HFF-Myc (cell line): ENCODE data around the gene PDE3B.

Experiments used
- DNase-seq: peaks from one replicate; pipeline ENCODE4 v3.0.0-alpha.2; 2011; ENCODE audit warnings: low read depth; ENCODE audit errors: extremely low read depth
- H3K4me3 ChIP-seq: replicated peaks from 2 replicates; pipeline ENCODE4 v1.5.1; 2011; ENCODE audit warnings: low read depth, mild to moderate bottlenecking, control low read depth, low read length
- CTCF ChIP-seq: IDR thresholded peaks from 2 replicates; pipeline ENCODE4 v1.5.1; 2012; ENCODE audit warnings: mild to moderate bottlenecking, low read depth, low read length, control low read depth; ENCODE audit errors: missing control alignments

PDE3B gene

GRCh38 chr11:14898355-14898754, 254.8 kb downstream of the PDE3B start:
- no peak overlapping the region for H3K4me3 ChIP-seq
- TF ChIP-seq CTCF = no peak
- no peak for DNase-seq

GRCh38 chr11:14898906-14899305, 255.3 kb downstream of the PDE3B start:
- TF ChIP-seq CTCF = no peak
- DNase-seq = no peak
- no peak overlapping the region for H3K4me3 ChIP-seq

GRCh38 chr11:14902650-14903350, 259.2 kb downstream of the PDE3B start:
- TF ChIP-seq CTCF = no peak
- DNase-seq = no peak
- no peak overlapping the region for H3K4me3 ChIP-seq

GRCh38 chr11:14904745-14905103, 261.1 kb downstream of the PDE3B start:
- peak; percentile 37 for DNase-seq
- peak overlapping the region; percentile 36 for H3K4me3 ChIP-seq
- TF ChIP-seq CTCF = peak; percentile 94

- H3K4me3 ChIP-seq = peak overlapping the region; percentile 36
- DNase-seq = no peak
- peak; percentile 18 for TF ChIP-seq CTCF
Measured at GRCh38 chr11:14905104-14906033, 261.8 kb downstream of the PDE3B start.

- TF ChIP-seq CTCF = no peak
- no peak overlapping the region for H3K4me3 ChIP-seq
- DNase-seq = no peak
Measured at GRCh38 chr11:14906578-14906977, 263.0 kb downstream of the PDE3B start.
